Measurements from ENCODE around the gene CHID1.

The CHID1 gene

DNA sequence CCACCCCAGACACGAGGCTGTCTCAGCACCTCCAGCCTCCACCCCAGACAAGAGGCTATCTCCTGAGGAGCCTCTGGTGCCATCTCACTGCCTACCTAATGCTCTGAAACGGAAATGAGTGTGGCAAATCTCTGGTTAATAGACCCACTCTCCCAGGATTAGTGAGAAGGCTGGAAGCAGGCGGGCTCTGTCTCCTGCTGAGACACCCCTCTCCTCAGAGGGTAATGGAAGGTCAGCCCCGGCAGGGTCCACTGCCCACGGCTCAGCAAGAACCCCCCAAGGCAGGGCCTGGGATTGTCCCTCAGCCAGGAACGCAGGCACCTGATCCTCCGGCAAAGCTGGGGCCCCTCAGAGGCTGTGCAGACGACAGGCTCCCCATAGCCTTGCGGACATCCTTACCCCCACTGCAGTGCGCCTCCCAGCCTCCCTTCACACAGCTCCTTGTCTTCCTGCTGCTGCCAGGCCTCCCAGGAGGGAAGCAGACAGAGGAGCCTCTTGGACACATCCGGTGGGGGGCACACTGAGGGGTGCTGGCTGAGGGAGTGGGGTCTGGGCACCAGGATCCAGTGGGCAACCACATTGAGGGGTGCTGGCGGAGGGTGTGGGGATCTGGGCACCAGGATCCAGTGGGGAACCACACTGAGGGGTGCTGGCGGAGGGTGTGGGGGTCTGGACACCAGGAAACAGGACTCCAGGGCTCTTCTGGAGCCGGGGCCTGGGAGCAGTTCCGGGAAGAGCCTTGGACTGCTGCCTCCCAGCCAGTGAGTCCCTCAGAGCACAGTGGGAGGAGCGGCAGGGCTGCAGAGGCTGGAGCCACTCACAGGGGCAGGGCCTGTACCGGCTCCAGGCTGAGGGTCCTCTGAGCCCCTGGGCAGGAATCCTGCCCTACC, 13.1 kb downstream of the CHID1 start:
- no peak for TF ChIP-seq FOXM1 (IDR thresholded peaks at IDR 0.05; ENCODE audit: borderline replicate concordance, low read depth)
- TF ChIP-seq, protein P1, sequence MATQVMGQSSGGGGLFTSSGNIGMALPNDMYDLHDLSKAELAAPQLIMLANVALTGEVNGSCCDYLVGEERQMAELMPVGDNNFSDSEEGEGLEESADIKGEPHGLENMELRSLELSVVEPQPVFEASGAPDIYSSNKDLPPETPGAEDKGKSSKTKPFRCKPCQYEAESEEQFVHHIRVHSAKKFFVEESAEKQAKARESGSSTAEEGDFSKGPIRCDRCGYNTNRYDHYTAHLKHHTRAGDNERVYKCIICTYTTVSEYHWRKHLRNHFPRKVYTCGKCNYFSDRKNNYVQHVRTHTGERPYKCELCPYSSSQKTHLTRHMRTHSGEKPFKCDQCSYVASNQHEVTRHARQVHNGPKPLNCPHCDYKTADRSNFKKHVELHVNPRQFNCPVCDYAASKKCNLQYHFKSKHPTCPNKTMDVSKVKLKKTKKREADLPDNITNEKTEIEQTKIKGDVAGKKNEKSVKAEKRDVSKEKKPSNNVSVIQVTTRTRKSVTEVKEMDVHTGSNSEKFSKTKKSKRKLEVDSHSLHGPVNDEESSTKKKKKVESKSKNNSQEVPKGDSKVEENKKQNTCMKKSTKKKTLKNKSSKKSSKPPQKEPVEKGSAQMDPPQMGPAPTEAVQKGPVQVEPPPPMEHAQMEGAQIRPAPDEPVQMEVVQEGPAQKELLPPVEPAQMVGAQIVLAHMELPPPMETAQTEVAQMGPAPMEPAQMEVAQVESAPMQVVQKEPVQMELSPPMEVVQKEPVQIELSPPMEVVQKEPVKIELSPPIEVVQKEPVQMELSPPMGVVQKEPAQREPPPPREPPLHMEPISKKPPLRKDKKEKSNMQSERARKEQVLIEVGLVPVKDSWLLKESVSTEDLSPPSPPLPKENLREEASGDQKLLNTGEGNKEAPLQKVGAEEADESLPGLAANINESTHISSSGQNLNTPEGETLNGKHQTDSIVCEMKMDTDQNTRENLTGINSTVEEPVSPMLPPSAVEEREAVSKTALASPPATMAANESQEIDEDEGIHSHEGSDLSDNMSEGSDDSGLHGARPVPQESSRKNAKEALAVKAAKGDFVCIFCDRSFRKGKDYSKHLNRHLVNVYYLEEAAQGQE (IDR thresholded peaks at IDR 0.05; ENCODE audit: low read depth), result no peak
- TF ChIP-seq TEAD4 (IDR thresholded peaks at IDR 0.05), result no peak
- TF ChIP-seq, protein P2, sequence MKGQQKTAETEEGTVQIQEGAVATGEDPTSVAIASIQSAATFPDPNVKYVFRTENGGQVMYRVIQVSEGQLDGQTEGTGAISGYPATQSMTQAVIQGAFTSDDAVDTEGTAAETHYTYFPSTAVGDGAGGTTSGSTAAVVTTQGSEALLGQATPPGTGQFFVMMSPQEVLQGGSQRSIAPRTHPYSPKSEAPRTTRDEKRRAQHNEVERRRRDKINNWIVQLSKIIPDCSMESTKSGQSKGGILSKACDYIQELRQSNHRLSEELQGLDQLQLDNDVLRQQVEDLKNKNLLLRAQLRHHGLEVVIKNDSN (IDR thresholded peaks at IDR 0.05), result no peak
- TF ChIP-seq EP300 (IDR thresholded peaks at IDR 0.05; ENCODE audit: borderline replicate concordance), result no peak
- no peak for TF ChIP-seq NFIC (IDR thresholded peaks at IDR 0.05)
- no peak for TF ChIP-seq YY1 (IDR thresholded peaks at IDR 0.05; ENCODE audit: low read depth)
- TF ChIP-seq ZBTB7A (IDR thresholded peaks at IDR 0.05; ENCODE audit: low read depth), result no peak
- TF ChIP-seq RAD21 (IDR thresholded peaks at IDR 0.05; ENCODE audit: low read depth), result no peak
- no peak for TF ChIP-seq TAF1 (IDR thresholded peaks at IDR 0.05; ENCODE audit: low read depth)
- no peak for TF ChIP-seq CREB1 (IDR thresholded peaks at IDR 0.05; ENCODE audit: low read depth)
- TF ChIP-seq TCF12 (IDR thresholded peaks at IDR 0.05; ENCODE audit: low read depth), result no peak
- TF ChIP-seq CEBPB (IDR thresholded peaks at IDR 0.05), result no peak

DNA sequence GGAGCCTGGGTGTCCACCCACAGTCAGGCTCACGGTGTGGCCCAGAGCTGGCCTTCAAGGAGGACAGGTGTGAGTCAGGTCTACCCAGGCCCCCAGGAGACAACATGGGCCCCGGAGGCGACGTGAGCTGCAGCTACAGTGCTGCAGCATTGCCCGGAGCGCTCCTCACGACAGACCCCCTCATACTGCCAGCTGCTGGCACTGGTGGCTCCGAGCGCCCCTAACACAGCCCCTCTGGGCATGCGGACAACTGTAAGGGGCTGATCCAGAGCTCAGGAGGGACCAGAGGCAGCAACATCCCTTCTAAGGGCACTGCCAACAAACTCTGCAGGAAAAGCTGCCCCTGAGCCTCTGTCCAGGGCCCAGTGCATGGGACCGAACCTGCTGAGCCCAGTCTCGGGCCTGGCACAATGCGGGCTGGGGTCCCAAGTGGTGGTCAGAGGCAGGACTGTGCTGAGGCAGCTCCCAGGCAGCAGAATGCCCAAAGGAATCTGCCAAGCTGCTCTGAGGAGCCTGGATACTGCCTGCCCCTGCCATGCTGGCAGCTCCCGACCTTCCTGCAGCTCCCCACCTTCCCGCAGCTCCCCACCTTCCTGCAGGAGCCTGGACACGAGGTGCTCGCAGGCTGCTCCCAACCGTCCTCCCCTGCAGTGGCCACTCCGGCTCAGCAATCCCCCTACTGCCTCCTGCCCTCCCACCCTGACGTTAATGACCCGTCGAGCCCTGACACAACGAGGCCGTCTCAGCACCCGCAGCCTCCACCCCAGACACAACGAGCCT, 15.1 kb downstream of the CHID1 start:
- TF ChIP-seq, protein P3, sequence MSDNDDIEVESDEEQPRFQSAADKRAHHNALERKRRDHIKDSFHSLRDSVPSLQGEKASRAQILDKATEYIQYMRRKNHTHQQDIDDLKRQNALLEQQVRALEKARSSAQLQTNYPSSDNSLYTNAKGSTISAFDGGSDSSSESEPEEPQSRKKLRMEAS (IDR thresholded peaks at IDR 0.05), result no peak
- TF ChIP-seq TAF1 (IDR thresholded peaks at IDR 0.05; ENCODE audit: low read depth) (no peak), FOXM1 (IDR thresholded peaks at IDR 0.05; ENCODE audit: borderline replicate concordance, low read depth) (no peak), ZBTB7A (IDR thresholded peaks at IDR 0.05; ENCODE audit: low read depth) (no peak), RAD21 (IDR thresholded peaks at IDR 0.05; ENCODE audit: low read depth) (no peak), TCF12 (IDR thresholded peaks at IDR 0.05; ENCODE audit: low read depth) (no peak)

DNA sequence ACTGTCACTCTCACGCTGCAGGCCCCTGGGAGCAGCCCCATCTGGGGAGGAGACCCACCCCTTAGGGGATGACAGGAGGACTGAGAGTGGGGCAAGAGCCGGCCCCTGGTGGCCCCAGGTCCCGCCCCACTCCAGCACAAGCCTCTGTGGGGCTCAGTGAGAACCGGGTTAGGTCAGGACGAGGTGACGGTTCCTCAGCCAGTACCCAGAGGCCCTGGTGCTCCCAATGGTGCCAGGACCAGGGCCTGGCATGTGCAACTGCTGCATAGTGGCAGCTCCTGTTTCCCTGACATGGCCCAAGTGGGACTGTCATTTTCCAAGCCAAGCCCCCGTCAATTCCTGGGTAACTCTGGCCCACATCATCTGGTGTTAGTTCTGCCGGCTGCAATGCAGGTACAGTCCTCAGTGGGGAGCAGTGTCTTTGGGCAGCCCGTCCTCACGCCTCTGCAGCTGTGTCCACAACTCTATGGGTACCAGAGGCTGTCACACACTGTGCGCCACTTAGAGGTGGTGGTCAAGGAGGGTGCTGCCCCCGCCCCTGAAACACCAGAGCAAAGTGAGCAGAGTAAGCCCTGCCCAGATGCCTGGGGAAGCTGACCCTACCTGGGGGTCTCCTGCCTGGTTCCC, 15.9 kb downstream of the CHID1 start:
- TF ChIP-seq TAF1 (IDR thresholded peaks at IDR 0.05; ENCODE audit: low read depth), result no peak
- TF ChIP-seq, protein P3 (IDR thresholded peaks at IDR 0.05), result no peak
- no peak for TF ChIP-seq CREB1 (IDR thresholded peaks at IDR 0.05; ENCODE audit: low read depth)
- TF ChIP-seq CEBPB (IDR thresholded peaks at IDR 0.05), result no peak
- TF ChIP-seq EP300 (IDR thresholded peaks at IDR 0.05; ENCODE audit: borderline replicate concordance), result no peak
- no peak for TF ChIP-seq ZBTB7A (IDR thresholded peaks at IDR 0.05; ENCODE audit: low read depth)
- TF ChIP-seq, protein P1 (IDR thresholded peaks at IDR 0.05; ENCODE audit: low read depth), result no peak
- no peak for TF ChIP-seq RAD21 (IDR thresholded peaks at IDR 0.05; ENCODE audit: low read depth)
- TF ChIP-seq NFIC (IDR thresholded peaks at IDR 0.05), result no peak
- no peak for TF ChIP-seq FOXM1 (IDR thresholded peaks at IDR 0.05; ENCODE audit: borderline replicate concordance, low read depth)
- no peak for TF ChIP-seq YY1 (IDR thresholded peaks at IDR 0.05; ENCODE audit: low read depth)
- TF ChIP-seq TEAD4 (IDR thresholded peaks at IDR 0.05), result no peak
- TF ChIP-seq TCF12 (IDR thresholded peaks at IDR 0.05; ENCODE audit: low read depth), result no peak
- TF ChIP-seq EGR1 (IDR thresholded peaks at IDR 0.05), result no peak
- TF ChIP-seq, protein P2 (IDR thresholded peaks at IDR 0.05), result no peak

DNA sequence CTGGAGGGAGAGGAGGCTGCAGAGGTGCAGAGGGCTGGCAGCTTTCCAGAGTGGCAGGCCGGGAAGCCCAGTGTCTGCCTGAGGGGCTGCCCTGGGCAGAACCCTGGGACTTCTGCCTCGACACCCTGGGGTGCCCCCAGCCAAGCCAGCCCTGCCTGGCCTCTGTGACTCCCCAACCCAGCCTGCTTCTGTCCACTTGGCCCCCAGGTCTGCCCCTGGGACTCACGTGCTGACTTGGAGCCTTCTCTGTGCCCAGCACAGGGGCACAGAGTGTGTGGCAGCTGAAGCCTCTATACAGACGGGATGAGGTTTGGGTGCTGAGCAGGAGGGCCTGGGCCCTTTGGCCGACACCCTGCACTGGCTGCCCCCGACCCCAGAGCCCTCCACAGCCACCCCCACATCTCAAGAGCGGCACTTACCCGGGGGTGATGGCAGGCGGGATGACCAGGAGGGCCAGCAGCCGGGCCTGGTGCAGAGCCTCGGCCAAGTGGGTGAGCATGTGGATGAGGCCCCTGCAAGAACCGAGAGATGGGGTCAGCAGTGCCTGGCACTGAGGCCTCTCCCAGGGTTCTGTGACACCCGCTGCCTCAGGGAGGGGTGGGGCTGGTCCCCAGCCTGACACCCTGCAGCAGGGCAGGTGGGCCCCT, 17.5 kb downstream of the CHID1 start:
- TF ChIP-seq TEAD4 (IDR thresholded peaks at IDR 0.05) (no peak), RAD21 (IDR thresholded peaks at IDR 0.05; ENCODE audit: low read depth) (no peak), YY1 (IDR thresholded peaks at IDR 0.05; ENCODE audit: low read depth) (no peak), NFIC (IDR thresholded peaks at IDR 0.05) (no peak), CREB1 (IDR thresholded peaks at IDR 0.05; ENCODE audit: low read depth) (no peak), TCF12 (IDR thresholded peaks at IDR 0.05; ENCODE audit: low read depth) (no peak)
- TF ChIP-seq, protein P3 (IDR thresholded peaks at IDR 0.05), result no peak
- TF ChIP-seq, protein P1 (IDR thresholded peaks at IDR 0.05; ENCODE audit: low read depth), result no peak
